Ishikawa (cell line): ENCODE measurements around the gene RSU1.

ENCODE experiments used
- CEBPB ChIP-seq: IDR thresholded peaks from 2 replicates; pipeline ENCODE4 v1.6.1; 2012
- EGR1 ChIP-seq: IDR thresholded peaks from 2 replicates; pipeline ENCODE4 v1.6.1; 2012
- FOXM1 ChIP-seq: IDR thresholded peaks from 2 replicates; pipeline ENCODE4 v1.6.1; 2012; ENCODE audit warnings: low read depth, borderline replicate concordance
- NFIC ChIP-seq: IDR thresholded peaks from 2 replicates; pipeline ENCODE4 v1.6.1; 2012
- TAF1 ChIP-seq: IDR thresholded peaks from 2 replicates; pipeline ENCODE4 v1.6.1; 2012; ENCODE audit warnings: low read depth, mild to moderate bottlenecking
- TEAD4 ChIP-seq: IDR thresholded peaks from 2 replicates; pipeline ENCODE4 v1.6.1; 2012
- TF ChIP-seq, protein P1 (sequence below): IDR thresholded peaks from 2 replicates; pipeline ENCODE4 v1.6.1; 2012; ENCODE audit warnings: low read depth, mild to moderate bottlenecking

DNA sequence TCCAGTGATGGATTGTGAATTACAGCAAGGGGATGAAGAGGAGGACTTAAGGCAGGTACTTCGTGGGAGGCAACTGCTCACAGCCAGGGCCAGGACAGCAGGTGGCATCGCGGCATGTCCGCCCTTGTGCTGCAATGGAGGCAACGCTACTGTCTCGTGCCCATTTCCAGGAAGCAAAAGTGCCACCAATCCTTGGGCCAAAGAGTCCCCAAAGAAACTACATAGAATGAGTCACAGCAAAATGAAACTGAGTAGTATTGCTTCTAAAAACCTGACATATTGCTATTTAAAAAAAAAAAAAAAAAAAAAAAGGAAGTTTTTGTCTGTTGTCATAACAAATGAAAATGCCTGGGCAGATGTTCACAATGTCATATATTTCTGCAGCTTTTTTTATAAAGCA is 46.6 kb downstream of the RSU1 start:
- TF ChIP-seq FOXM1, result no peak
- no peak for TF ChIP-seq TAF1
- no peak for TF ChIP-seq TEAD4
- no peak for TF ChIP-seq EGR1
- TF ChIP-seq CEBPB, result no peak
- no peak for TF ChIP-seq NFIC
- TF ChIP-seq, protein P1, sequence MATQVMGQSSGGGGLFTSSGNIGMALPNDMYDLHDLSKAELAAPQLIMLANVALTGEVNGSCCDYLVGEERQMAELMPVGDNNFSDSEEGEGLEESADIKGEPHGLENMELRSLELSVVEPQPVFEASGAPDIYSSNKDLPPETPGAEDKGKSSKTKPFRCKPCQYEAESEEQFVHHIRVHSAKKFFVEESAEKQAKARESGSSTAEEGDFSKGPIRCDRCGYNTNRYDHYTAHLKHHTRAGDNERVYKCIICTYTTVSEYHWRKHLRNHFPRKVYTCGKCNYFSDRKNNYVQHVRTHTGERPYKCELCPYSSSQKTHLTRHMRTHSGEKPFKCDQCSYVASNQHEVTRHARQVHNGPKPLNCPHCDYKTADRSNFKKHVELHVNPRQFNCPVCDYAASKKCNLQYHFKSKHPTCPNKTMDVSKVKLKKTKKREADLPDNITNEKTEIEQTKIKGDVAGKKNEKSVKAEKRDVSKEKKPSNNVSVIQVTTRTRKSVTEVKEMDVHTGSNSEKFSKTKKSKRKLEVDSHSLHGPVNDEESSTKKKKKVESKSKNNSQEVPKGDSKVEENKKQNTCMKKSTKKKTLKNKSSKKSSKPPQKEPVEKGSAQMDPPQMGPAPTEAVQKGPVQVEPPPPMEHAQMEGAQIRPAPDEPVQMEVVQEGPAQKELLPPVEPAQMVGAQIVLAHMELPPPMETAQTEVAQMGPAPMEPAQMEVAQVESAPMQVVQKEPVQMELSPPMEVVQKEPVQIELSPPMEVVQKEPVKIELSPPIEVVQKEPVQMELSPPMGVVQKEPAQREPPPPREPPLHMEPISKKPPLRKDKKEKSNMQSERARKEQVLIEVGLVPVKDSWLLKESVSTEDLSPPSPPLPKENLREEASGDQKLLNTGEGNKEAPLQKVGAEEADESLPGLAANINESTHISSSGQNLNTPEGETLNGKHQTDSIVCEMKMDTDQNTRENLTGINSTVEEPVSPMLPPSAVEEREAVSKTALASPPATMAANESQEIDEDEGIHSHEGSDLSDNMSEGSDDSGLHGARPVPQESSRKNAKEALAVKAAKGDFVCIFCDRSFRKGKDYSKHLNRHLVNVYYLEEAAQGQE, result no peak
